Measurements from ENCODE around the gene TMEM106A. TPM values are rescaled to one million over a fixed set of nuclear protein-coding genes. Genes with fewer than 3 reads are reported as not detected.
A peak's percentile ranks its signal among the peaks of the same experiment; 100 is the strongest.
"Not testable (repeated sequence)": the region's sequence is repeated elsewhere in the genome, so short reads cannot be mapped to it uniquely, and the experiment has no call there.

TMEM106A gene
- total RNA-seq, 2 donors from 2014 or later = 11.9 to 17.0 TPM

GRCh38 chr17:43210576-43210975 lies 1.1 kb upstream of the TMEM106A start:
- Mint-ChIP-seq H3K9me3 (no peaks in the 10 kb centered on the region), H3K27ac (peak overlapping the region; percentile 91), H3K36me3 (peaks cover 14 to 19% of the 10 kb centered on the region in 2 donors)
- DNase-seq (ENCODE audit: low spot score in 2 of 2) = no peak
- no peak for ATAC-seq

- H3K27ac Mint-ChIP-seq = peak overlapping the region; percentile 91 to 97
- no peaks in the 10 kb centered on the region for H3K9me3 Mint-ChIP-seq
- ATAC-seq = no peak
- peaks cover 19% of the 10 kb centered on the region in 2 donors for H3K36me3 Mint-ChIP-seq
- no peak for DNase-seq (ENCODE audit: low spot score in 2 of 2)
Measured at GRCh38 chr17:43211123-43211479, 574 bp upstream of the TMEM106A start.

GRCh38 chr17:43212641-43213490 lies 1.2 kb downstream of the TMEM106A start:
- no peak for ATAC-seq
- Mint-ChIP-seq H3K36me3 (peaks cover 19% of the 10 kb centered on the region in 2 donors), H3K27ac (peak overlapping the region; percentile 91 to 97), H3K9me3 (no peaks in the 10 kb centered on the region)
- DNase-seq (ENCODE audit: low spot score in 2 of 2) = no peak

- Mint-ChIP-seq H3K36me3 (peaks cover 19% of the 10 kb centered on the region in 2 donors), H3K27ac (peak overlapping the region in 1 of 2 donors; percentile 91), H3K9me3 (no peaks in the 10 kb centered on the region)
- DNase-seq (ENCODE audit: low spot score in 2 of 2) = no peak
- ATAC-seq = no peak
Measured at GRCh38 chr17:43213545-43213944, 1.9 kb downstream of the TMEM106A start.

GRCh38 chr17:43215341-43215740 lies 3.7 kb downstream of the TMEM106A start:
- ATAC-seq (no peak), DNase-seq (ENCODE audit: low spot score in 2 of 2) (no peak)
- Mint-ChIP-seq H3K9me3 (no peaks in the 10 kb centered on the region), H3K36me3 (peaks cover 19% of the 10 kb centered on the region in 2 donors), H3K27ac (no peak overlapping the region)

- Mint-ChIP-seq H3K36me3 (peaks cover 13 to 14% of the 10 kb centered on the region in 2 donors), H3K27ac (peak overlapping the region in 1 of 2 donors; percentile 34), H3K9me3 (no peaks in the 10 kb centered on the region)
- no peak for ATAC-seq
- DNase-seq (ENCODE audit: low spot score in 2 of 2) = no peak
Measured at GRCh38 chr17:43216369-43216761, 4.7 kb downstream of the TMEM106A start.

GRCh38 chr17:43216762-43217613 lies 5.3 kb downstream of the TMEM106A start:
- peak overlapping the region; percentile 85 to 91 for H3K27ac Mint-ChIP-seq
- DNase-seq (ENCODE audit: low spot score in 2 of 2) = no peak
- ATAC-seq = no peak
- peaks cover 12 to 13% of the 10 kb centered on the region in 2 donors for H3K36me3 Mint-ChIP-seq
- H3K9me3 Mint-ChIP-seq = no peaks in the 10 kb centered on the region

- H3K9me3 Mint-ChIP-seq = no peaks in the 10 kb centered on the region
- ATAC-seq (peak; percentile 94 to 95), DNase-seq (ENCODE audit: low spot score in 2 of 2) (peak in 1 of 2 donors; percentile 58)
- H3K36me3 Mint-ChIP-seq = peaks cover 5 to 13% of the 10 kb centered on the region in 2 donors
- H3K27ac Mint-ChIP-seq = peak overlapping the region; percentile 85 to 91
Measured at GRCh38 chr17:43217614-43218087, 6.0 kb downstream of the TMEM106A start.

- Mint-ChIP-seq H3K36me3 (peaks cover 5 to 9% of the 10 kb centered on the region in 2 donors), H3K27ac (peak overlapping the region; percentile 61 to 84), H3K9me3 (no peaks in the 10 kb centered on the region)
- DNase-seq (ENCODE audit: low spot score in 2 of 2) (no peak), ATAC-seq (no peak)
Measured at GRCh38 chr17:43219001-43219400, 7.3 kb downstream of the TMEM106A start.

- peaks cover 5 to 7% of the 10 kb centered on the region in 2 donors for H3K36me3 Mint-ChIP-seq
- DNase-seq (ENCODE audit: low spot score in 2 of 2) (no peak), ATAC-seq (no peak)
- H3K27ac Mint-ChIP-seq = peak overlapping the region in 1 of 2 donors; percentile 61
- H3K9me3 Mint-ChIP-seq = no peaks in the 10 kb centered on the region
Measured at GRCh38 chr17:43219746-43220380, 8.2 kb downstream of the TMEM106A start.

GRCh38 chr17:43220511-43221125 lies 8.9 kb downstream of the TMEM106A start:
- no peak for DNase-seq (ENCODE audit: low spot score in 2 of 2)
- Mint-ChIP-seq H3K36me3 (peaks cover 5% of the 10 kb centered on the region in 2 donors), H3K9me3 (no peaks in the 10 kb centered on the region), H3K27ac (no peak overlapping the region)
- ATAC-seq = no peak

GRCh38 chr17:43224146-43224705 lies 12.6 kb downstream of the TMEM106A start:
- ATAC-seq (no peak), DNase-seq (ENCODE audit: low spot score in 2 of 2) (peak; percentile 0 to 23)
- Mint-ChIP-seq H3K36me3 (peaks cover 0 to 5% of the 10 kb centered on the region in 2 donors), H3K27ac (peak overlapping the region; percentile 42 to 57), H3K9me3 (no peaks in the 10 kb centered on the region)

GRCh38 chr17:43226393-43226792 lies 14.7 kb downstream of the TMEM106A start:
- H3K36me3 Mint-ChIP-seq = peaks cover 0 to 5% of the 10 kb centered on the region in 2 donors
- no peak overlapping the region for H3K27ac Mint-ChIP-seq
- ATAC-seq = no peak
- no peaks in the 10 kb centered on the region for H3K9me3 Mint-ChIP-seq
- DNase-seq (ENCODE audit: low spot score in 2 of 2) = no peak

GRCh38 chr17:43228020-43228782 lies 16.5 kb downstream of the TMEM106A start, which contains the start of gene CCDC200:
TSS of gene CCDC200 (minus strand) at chr17:43228623. CDS start at chr17:43228554, 69 bp downstream.
- not testable (repeated sequence) for H3K27ac Mint-ChIP-seq; DNase-seq (ENCODE audit: low spot score in 2 of 2); ATAC-seq

More at GRCh38 chr17:43228020-43228782, 16.5 kb downstream of the TMEM106A start, which contains the start of gene CCDC200:
- not testable (repeated sequence) for H3K9me3 Mint-ChIP-seq, H3K36me3 Mint-ChIP-seq

All from activated naive CD4-positive, alpha-beta T cell treated with anti-CD3 and anti-CD28 coated beads, Interleukin-2, amount 50 U/mL, for 72 hours (primary cell).